ENCODE measurements around the gene CYP8B1.

CYP8B1 gene

GRCh38 chr3:42851228-42851834, 24.3 kb downstream of the CYP8B1 start:
- no peak for DNase-seq

GRCh38 chr3:42850263-42850662, 25.4 kb downstream of the CYP8B1 start:
- DNase-seq = no peak

GRCh38 chr3:42849017-42849416, 26.7 kb downstream of the CYP8B1 start:
- no peak for DNase-seq

GRCh38 chr3:42847731-42848130, 27.9 kb downstream of the CYP8B1 start:
- DNase-seq = no peak

GRCh38 chr3:42846685-42847522, 28.8 kb downstream of the CYP8B1 start:
- DNase-seq = peak; percentile 82 to 85

GRCh38 chr3:42844815-42845214, 30.9 kb downstream of the CYP8B1 start:
- no peak for DNase-seq

GRCh38 chr3:42844412-42844713, 31.3 kb downstream of the CYP8B1 start:
- DNase-seq = no peak

- DNase-seq = no peak
Measured at GRCh38 chr3:42843713-42844411, 31.8 kb downstream of the CYP8B1 start.

GRCh38 chr3:42841332-42841731, 34.3 kb downstream of the CYP8B1 start:
- no peak for DNase-seq

GRCh38 chr3:42839616-42840015, 36.1 kb downstream of the CYP8B1 start:
- DNase-seq = peak; percentile 77 to 80

GRCh38 chr3:42838571-42838970, 37.1 kb downstream of the CYP8B1 start:
- DNase-seq = no peak

GRCh38 chr3:42836150-42837123, 39.2 kb downstream of the CYP8B1 start:
- DNase-seq = no peak

- DNase-seq = peak; percentile 87 to 93
Measured at GRCh38 chr3:42831321-42831713, 44.4 kb downstream of the CYP8B1 start.

GRCh38 chr3:42830437-42831320, 45.0 kb downstream of the CYP8B1 start:
- DNase-seq = peak; percentile 77 to 82

GRCh38 chr3:42829628-42830436, 45.8 kb downstream of the CYP8B1 start:
- DNase-seq = no peak

- no peak for DNase-seq
Measured at GRCh38 chr3:42829083-42829627, 46.5 kb downstream of the CYP8B1 start.

- DNase-seq = no peak
Measured at GRCh38 chr3:42827654-42828053, 48.0 kb downstream of the CYP8B1 start.

GRCh38 chr3:42827023-42827422, 48.7 kb downstream of the CYP8B1 start:
- DNase-seq = no peak

- no peak for DNase-seq
Measured at GRCh38 chr3:42826141-42826540, 49.5 kb downstream of the CYP8B1 start.

- DNase-seq = no peak
Measured at GRCh38 chr3:42823351-42823750, 52.3 kb downstream of the CYP8B1 start.

- no peak for DNase-seq
Measured at GRCh38 chr3:42822828-42823227, 52.9 kb downstream of the CYP8B1 start.

Data from AML-193 (cell line).